ENCODE data around the gene RFTN1. TPM values are rescaled to one million over a fixed set of nuclear protein-coding genes. Genes with fewer than 3 reads are reported as not detected.

Gene RFTN1
- total and polyA plus RNA-seq, 9 of the 15 experiments (the other 6 are each of a cell fraction or from before 2014, with no cell fraction given) = 0.08 to 0.51 (median 0.11) TPM; not detected in 6

GRCh38 chr3:16400106-16400931 lies 113.2 kb downstream of the RFTN1 start (continued):
- TF ChIP-seq, protein P1, sequence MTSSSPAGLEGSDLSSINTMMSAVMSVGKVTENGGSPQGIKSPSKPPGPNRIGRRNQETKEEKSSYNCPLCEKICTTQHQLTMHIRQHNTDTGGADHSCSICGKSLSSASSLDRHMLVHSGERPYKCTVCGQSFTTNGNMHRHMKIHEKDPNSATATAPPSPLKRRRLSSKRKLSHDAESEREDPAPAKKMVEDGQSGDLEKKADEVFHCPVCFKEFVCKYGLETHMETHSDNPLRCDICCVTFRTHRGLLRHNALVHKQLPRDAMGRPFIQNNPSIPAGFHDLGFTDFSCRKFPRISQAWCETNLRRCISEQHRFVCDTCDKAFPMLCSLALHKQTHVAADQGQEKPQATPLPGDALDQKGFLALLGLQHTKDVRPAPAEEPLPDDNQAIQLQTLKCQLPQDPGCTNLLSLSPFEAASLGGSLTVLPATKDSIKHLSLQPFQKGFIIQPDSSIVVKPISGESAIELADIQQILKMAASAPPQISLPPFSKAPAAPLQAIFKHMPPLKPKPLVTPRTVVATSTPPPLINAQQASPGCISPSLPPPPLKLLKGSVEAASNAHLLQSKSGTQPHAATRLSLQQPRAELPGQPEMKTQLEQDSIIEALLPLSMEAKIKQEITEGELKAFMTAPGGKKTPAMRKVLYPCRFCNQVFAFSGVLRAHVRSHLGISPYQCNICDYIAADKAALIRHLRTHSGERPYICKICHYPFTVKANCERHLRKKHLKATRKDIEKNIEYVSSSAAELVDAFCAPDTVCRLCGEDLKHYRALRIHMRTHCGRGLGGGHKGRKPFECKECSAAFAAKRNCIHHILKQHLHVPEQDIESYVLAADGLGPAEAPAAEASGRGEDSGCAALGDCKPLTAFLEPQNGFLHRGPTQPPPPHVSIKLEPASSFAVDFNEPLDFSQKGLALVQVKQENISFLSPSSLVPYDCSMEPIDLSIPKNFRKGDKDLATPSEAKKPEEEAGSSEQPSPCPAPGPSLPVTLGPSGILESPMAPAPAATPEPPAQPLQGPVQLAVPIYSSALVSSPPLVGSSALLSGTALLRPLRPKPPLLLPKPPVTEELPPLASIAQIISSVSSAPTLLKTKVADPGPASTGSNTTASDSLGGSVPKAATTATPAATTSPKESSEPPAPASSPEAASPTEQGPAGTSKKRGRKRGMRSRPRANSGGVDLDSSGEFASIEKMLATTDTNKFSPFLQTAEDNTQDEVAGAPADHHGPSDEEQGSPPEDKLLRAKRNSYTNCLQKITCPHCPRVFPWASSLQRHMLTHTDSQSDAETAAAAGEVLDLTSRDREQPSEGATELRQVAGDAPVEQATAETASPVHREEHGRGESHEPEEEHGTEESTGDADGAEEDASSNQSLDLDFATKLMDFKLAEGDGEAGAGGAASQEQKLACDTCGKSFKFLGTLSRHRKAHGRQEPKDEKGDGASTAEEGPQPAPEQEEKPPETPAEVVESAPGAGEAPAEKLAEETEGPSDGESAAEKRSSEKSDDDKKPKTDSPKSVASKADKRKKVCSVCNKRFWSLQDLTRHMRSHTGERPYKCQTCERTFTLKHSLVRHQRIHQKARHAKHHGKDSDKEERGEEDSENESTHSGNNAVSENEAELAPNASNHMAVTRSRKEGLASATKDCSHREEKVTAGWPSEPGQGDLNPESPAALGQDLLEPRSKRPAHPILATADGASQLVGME (CRISPR knock-in tag; IDR thresholded peaks at IDR 0.05) = no peak
- TF ChIP-seq MAFG (tag; conservative IDR thresholded peaks at IDR 0.05) = no peak
- TF ChIP-seq SPI1 (IDR thresholded peaks at IDR 0.05; ENCODE audit: borderline replicate concordance, low read depth, low read length) = no peak
- no peak for TF ChIP-seq ZC3H4 (CRISPR knock-in tag; IDR thresholded peaks at IDR 0.05; ENCODE audit: borderline replicate concordance)
- TF ChIP-seq, protein P2, sequence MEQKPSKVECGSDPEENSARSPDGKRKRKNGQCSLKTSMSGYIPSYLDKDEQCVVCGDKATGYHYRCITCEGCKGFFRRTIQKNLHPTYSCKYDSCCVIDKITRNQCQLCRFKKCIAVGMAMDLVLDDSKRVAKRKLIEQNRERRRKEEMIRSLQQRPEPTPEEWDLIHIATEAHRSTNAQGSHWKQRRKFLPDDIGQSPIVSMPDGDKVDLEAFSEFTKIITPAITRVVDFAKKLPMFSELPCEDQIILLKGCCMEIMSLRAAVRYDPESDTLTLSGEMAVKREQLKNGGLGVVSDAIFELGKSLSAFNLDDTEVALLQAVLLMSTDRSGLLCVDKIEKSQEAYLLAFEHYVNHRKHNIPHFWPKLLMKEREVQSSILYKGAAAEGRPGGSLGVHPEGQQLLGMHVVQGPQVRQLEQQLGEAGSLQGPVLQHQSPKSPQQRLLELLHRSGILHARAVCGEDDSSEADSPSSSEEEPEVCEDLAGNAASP (IDR thresholded peaks at IDR 0.05) = no peak
- TF ChIP-seq ZNF124 (CRISPR knock-in tag; IDR thresholded peaks at IDR 0.05) = no peak
- TF ChIP-seq RBM15 (IDR thresholded peaks at IDR 0.05; ENCODE audit: insufficient read depth, low read length) = no peak
- TF ChIP-seq ZNF354B (CRISPR knock-in tag; IDR thresholded peaks at IDR 0.05) = no peak
- no peak for TF ChIP-seq ATF2 (CRISPR knock-in tag; IDR thresholded peaks at IDR 0.05)
- TF ChIP-seq, protein P3, sequence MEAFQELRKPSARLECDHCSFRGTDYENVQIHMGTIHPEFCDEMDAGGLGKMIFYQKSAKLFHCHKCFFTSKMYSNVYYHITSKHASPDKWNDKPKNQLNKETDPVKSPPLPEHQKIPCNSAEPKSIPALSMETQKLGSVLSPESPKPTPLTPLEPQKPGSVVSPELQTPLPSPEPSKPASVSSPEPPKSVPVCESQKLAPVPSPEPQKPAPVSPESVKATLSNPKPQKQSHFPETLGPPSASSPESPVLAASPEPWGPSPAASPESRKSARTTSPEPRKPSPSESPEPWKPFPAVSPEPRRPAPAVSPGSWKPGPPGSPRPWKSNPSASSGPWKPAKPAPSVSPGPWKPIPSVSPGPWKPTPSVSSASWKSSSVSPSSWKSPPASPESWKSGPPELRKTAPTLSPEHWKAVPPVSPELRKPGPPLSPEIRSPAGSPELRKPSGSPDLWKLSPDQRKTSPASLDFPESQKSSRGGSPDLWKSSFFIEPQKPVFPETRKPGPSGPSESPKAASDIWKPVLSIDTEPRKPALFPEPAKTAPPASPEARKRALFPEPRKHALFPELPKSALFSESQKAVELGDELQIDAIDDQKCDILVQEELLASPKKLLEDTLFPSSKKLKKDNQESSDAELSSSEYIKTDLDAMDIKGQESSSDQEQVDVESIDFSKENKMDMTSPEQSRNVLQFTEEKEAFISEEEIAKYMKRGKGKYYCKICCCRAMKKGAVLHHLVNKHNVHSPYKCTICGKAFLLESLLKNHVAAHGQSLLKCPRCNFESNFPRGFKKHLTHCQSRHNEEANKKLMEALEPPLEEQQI (IDR thresholded peaks at IDR 0.05) = no peak
- TF ChIP-seq ZSCAN29 (IDR thresholded peaks at IDR 0.05) = no peak
- TF ChIP-seq CHD2 (IDR thresholded peaks at IDR 0.05; ENCODE audit: low read depth, low read length) = no peak
- TF ChIP-seq FOXJ2 (tag; IDR thresholded peaks at IDR 0.05) = no peak
